ENCODE data around the gene TPX2. TPM values are rescaled to one million over a fixed set of nuclear protein-coding genes. Genes with fewer than 3 reads are reported as not detected.

TPX2 gene
- total RNA-seq, 1 donor, result 18.5 TPM

DNA sequence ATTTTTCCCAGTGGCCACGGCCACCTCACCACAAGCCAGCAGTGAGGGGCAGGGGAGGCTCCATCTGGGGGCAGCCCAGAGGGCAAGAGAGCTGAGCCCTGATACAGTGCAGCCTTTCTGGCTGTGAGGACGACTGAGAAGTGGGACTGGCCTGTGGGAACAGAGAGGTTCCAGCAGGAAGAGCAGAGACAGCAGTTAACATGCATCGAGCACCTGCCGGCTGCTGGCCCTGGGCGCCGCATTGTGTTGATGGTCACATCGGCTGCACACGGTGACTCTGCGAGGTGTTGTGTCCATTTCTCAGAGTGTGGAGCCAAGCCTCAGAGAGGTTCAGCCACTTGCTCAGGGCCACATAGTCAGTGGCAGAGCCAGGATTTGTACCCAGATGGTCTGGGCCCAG lies 96.5 kb downstream of the TPX2 start:
- Histone ChIP-seq H3K27ac (ENCODE audit: low read depth, low read length) (no peak overlapping the region), H3K36me3 (ENCODE audit: insufficient read depth, low read length) (no peaks in the 10 kb centered on the region), H3K9me3 (ENCODE audit: low read depth, low read length) (no peaks in the 10 kb centered on the region), H3K27me3 (ENCODE audit: insufficient read depth, low read length) (peaks cover 3% of the 10 kb centered on the region), H2AFZ (ENCODE audit: low read length) (no peak overlapping the region), H3K4me3 (ENCODE audit: insufficient read depth, low read length) (no peak overlapping the region), H3K79me2 (ENCODE audit: insufficient read depth, low read length) (no peaks in the 10 kb centered on the region), H3K4me1 (ENCODE audit: insufficient read depth, low read length) (peaks cover 39% of the 10 kb centered on the region), H4K20me1 (ENCODE audit: insufficient read depth, low read length) (peaks cover 18% of the 10 kb centered on the region), H3K4me2 (ENCODE audit: insufficient read depth, low read length) (peak overlapping the region; percentile 34)
- TF ChIP-seq, protein P1, sequence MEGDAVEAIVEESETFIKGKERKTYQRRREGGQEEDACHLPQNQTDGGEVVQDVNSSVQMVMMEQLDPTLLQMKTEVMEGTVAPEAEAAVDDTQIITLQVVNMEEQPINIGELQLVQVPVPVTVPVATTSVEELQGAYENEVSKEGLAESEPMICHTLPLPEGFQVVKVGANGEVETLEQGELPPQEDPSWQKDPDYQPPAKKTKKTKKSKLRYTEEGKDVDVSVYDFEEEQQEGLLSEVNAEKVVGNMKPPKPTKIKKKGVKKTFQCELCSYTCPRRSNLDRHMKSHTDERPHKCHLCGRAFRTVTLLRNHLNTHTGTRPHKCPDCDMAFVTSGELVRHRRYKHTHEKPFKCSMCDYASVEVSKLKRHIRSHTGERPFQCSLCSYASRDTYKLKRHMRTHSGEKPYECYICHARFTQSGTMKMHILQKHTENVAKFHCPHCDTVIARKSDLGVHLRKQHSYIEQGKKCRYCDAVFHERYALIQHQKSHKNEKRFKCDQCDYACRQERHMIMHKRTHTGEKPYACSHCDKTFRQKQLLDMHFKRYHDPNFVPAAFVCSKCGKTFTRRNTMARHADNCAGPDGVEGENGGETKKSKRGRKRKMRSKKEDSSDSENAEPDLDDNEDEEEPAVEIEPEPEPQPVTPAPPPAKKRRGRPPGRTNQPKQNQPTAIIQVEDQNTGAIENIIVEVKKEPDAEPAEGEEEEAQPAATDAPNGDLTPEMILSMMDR (IDR thresholded peaks at IDR 0.05; ENCODE audit: extremely low read depth, low read depth, low read length), result no peak
- peak; percentile 76 for DNase-seq (ENCODE audit: insufficient read length, low spot score, missing footprints)

DNA sequence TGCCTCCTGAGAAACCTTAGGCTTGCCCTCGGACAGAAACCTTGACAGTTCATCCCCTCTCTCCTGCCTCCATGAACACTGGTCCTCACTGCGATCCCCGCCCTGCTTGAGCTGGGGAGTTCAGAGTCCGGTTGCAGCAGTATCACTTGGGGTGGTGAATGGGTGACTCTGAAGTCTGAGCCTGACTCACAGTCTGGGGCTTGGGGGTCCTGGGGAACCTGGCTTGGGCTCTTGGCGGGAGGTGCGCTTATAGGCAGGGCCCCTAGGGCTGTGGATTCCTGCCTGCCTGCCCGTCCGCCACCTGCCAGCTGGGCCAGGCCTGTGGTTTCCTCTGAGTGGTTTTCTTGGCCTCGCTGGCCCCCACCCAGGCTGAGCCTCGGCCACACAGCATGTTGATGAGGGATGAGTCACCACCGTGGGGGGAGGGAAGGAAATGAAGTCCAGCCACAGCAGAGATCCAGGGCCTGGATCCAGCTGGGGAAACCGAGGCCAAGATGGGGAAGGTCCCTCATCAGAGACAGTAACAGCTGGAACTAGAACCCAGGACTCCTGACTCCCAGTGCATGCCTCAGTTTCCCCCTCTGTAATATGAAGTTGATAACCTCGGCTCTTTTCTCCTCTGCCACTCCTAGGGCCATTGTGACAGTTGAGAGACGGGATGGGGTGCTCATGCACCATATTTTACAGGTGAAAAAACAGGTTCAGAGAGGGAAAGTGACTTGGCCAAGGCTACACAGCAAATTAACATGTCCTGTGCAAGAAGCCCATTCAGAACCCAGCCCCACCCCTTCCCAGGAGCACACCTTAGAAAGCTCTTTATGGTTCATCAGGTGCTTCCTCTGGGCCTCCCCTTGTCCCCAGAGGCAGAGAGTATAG lies 97.1 kb downstream of the TPX2 start:
- peak; percentile 99 for DNase-seq (ENCODE audit: insufficient read length, low spot score, missing footprints)
- H3K27ac ChIP-seq (ENCODE audit: low read depth, low read length), result no peak overlapping the region
- H3K27me3 ChIP-seq (ENCODE audit: insufficient read depth, low read length), result peaks cover 3% of the 10 kb centered on the region
- no peaks in the 10 kb centered on the region for H3K36me3 ChIP-seq (ENCODE audit: insufficient read depth, low read length)
- peaks cover 46% of the 10 kb centered on the region for H3K4me1 ChIP-seq (ENCODE audit: insufficient read depth, low read length)
- no peaks in the 10 kb centered on the region for H3K9me3 ChIP-seq (ENCODE audit: low read depth, low read length)
- TF ChIP-seq, protein P1 (IDR thresholded peaks at IDR 0.05; ENCODE audit: extremely low read depth, low read depth, low read length), result no peak
- H3K4me3 ChIP-seq (ENCODE audit: insufficient read depth, low read length), result no peak overlapping the region
- peaks cover 18% of the 10 kb centered on the region for H4K20me1 ChIP-seq (ENCODE audit: insufficient read depth, low read length)
- no peaks in the 10 kb centered on the region for H3K79me2 ChIP-seq (ENCODE audit: insufficient read depth, low read length)
- no peak overlapping the region for H2AFZ ChIP-seq (ENCODE audit: low read length)
- H3K4me2 ChIP-seq (ENCODE audit: insufficient read depth, low read length), result peak overlapping the region; percentile 34

DNA sequence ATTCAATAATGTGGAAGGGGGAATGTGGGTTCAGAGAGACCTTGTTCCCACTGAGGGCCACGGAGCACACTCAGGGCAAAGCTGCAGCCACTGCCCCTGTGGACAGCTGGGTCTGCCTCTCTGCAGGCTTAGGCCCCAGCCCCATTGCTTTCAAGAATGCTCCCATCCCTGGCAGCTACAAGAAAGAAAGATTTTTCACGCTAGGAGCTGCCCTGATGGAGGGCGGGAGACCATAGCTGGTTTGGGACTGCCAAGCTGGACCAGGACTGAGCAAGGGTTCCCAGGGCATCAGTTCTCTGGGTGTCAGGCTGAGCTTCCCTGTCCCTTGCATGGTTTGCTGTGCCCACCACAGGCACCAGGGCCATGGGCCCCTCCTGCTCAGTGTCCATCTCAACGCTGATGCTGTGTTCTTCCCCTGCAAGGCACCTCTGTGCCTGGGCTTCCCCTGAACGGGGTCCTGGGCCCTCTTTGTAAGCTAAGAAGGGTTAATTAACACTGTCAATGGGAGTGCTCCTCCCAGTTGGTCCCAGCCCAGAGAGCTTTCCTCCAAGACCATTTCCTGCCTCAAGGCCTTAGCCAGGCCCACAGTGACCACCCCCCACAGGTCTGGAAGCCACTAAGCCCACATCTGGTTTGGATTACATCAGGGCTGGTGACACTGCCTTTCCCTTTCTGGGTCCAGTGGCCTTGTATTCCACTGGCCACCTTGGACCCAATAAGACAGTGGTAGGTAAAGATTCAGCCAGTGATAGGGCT lies 97.9 kb downstream of the TPX2 start:
- Histone ChIP-seq H3K4me3 (ENCODE audit: insufficient read depth, low read length) (no peak overlapping the region), H4K20me1 (ENCODE audit: insufficient read depth, low read length) (peaks cover 16% of the 10 kb centered on the region), H3K36me3 (ENCODE audit: insufficient read depth, low read length) (no peaks in the 10 kb centered on the region), H2AFZ (ENCODE audit: low read length) (no peak overlapping the region), H3K27ac (ENCODE audit: low read depth, low read length) (peak overlapping the region; percentile 24), H3K9me3 (ENCODE audit: low read depth, low read length) (no peaks in the 10 kb centered on the region), H3K4me2 (ENCODE audit: insufficient read depth, low read length) (peak overlapping the region; percentile 21), H3K4me1 (ENCODE audit: insufficient read depth, low read length) (peaks cover 54% of the 10 kb centered on the region), H3K27me3 (ENCODE audit: insufficient read depth, low read length) (peaks cover 3% of the 10 kb centered on the region), H3K79me2 (ENCODE audit: insufficient read depth, low read length) (no peaks in the 10 kb centered on the region)
- no peak for DNase-seq (ENCODE audit: insufficient read length, low spot score, missing footprints)
- TF ChIP-seq, protein P1 (IDR thresholded peaks at IDR 0.05; ENCODE audit: extremely low read depth, low read depth, low read length), result no peak

DNA sequence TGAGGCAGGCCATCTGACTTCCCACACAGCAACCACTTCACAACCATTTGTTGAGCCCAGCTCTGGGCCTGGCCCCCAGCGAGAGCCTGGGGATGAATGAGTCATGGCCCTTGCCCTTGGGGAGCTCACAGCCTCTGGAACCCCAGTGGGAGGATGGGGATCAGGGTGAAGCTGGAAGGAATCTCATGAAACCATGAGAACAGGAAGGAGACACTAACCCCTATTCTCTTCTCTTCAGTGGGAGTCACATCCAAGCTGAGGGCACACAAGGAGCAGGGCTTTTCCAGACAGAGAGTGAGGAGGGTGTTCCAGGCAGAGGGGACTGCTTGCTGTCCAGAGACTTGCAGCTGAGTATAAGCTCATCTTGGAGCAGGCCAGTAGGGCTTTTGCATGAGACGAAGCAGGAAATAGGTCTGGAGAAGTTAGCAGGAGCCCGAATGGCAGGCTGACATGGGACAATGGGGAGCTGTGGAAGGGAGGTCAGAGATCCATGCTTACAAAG lies 98.9 kb downstream of the TPX2 start:
- Histone ChIP-seq H4K20me1 (ENCODE audit: insufficient read depth, low read length) (peaks cover 20% of the 10 kb centered on the region), H3K36me3 (ENCODE audit: insufficient read depth, low read length) (no peaks in the 10 kb centered on the region), H3K4me3 (ENCODE audit: insufficient read depth, low read length) (no peak overlapping the region), H2AFZ (ENCODE audit: low read length) (no peak overlapping the region), H3K27me3 (ENCODE audit: insufficient read depth, low read length) (peaks cover 3% of the 10 kb centered on the region), H3K4me1 (ENCODE audit: insufficient read depth, low read length) (peaks cover 63% of the 10 kb centered on the region), H3K27ac (ENCODE audit: low read depth, low read length) (no peak overlapping the region), H3K9me3 (ENCODE audit: low read depth, low read length) (no peaks in the 10 kb centered on the region), H3K4me2 (ENCODE audit: insufficient read depth, low read length) (peak overlapping the region; percentile 28), H3K79me2 (ENCODE audit: insufficient read depth, low read length) (no peaks in the 10 kb centered on the region)
- peak; percentile 91 for DNase-seq (ENCODE audit: insufficient read length, low spot score, missing footprints)
- TF ChIP-seq, protein P1 (IDR thresholded peaks at IDR 0.05; ENCODE audit: extremely low read depth, low read depth, low read length), result no peak
